ENCODE measurements around the gene VGF. TPM values are rescaled to one million over a fixed set of nuclear protein-coding genes. Genes with fewer than 3 reads are reported as not detected.
"Not testable (repeated sequence)": the region's sequence is repeated elsewhere in the genome, so short reads cannot be mapped to it uniquely, and the experiment has no call there.

Gene VGF
- total RNA-seq, 4 donors from 2014 or later: not detected

DNA sequence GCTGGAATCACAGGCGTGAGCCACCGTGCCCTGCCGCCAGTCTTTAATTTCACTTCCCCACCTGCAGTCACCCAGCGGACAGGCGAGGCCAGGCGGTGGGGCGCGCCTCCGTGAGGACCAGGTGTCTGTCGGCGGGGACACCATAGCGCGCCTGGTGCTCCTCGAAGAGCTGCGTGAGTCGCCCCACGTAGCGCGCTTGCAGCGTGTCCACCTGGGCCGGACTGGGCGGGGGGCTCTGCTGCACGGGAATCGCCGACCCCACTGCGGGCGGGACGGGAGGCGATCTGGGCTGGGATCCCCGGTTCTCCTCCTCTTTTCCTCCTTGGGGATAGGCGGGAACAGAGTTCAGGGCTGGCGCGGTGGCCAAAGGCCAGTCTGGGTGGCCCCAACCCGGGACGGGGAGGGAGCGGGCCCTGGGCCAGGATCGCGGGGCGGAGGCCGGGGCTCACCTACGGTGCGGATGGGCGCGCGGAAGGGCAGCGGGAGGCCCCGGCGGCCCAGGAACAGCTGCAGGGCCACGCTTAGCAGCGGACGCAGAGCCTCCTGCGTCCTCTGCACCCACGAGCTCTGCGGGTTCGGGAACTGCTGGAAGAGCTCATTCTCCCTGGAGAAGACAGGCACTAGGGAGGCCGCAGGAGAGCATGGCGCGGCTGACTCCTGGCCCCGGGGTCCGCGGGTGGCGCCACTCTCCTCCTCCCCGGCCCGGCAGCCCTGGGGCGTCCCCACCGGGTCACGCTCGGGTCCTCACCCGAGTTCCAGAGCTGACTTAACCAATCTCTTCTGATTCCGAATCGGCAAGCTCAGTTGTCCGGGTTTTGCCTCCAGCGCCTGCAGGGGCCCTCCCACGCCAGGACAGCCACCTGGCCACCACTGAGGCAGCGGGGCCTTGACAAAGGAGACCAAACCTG lies 36.6 kb upstream of the VGF start:
- peak overlapping the region in 2 of 4 donors; percentile 22 to 48 for H3K4me3 ChIP-seq
- peaks cover 0 to 71% (median 16%) of the 10 kb centered on the region in 4 donors for H3K27me3 ChIP-seq
- peaks cover 0 to 7% (median 0%) of the 10 kb centered on the region in 3 donors for H3K36me3 ChIP-seq
- 0% methylated on average over 1 of the region's 75 CpGs for WGBS, 2 donors
- H3K4me1 ChIP-seq: peaks cover 6 to 14% (median 10%) of the 10 kb centered on the region in 3 donors
- DNase-seq: no peak
- no peaks in the 10 kb centered on the region for H3K9me3 ChIP-seq
- intact Hi-C loops (cut with DNase I): no loop called here
- H3K27ac ChIP-seq: no peak overlapping the region
- TF ChIP-seq, protein P1, sequence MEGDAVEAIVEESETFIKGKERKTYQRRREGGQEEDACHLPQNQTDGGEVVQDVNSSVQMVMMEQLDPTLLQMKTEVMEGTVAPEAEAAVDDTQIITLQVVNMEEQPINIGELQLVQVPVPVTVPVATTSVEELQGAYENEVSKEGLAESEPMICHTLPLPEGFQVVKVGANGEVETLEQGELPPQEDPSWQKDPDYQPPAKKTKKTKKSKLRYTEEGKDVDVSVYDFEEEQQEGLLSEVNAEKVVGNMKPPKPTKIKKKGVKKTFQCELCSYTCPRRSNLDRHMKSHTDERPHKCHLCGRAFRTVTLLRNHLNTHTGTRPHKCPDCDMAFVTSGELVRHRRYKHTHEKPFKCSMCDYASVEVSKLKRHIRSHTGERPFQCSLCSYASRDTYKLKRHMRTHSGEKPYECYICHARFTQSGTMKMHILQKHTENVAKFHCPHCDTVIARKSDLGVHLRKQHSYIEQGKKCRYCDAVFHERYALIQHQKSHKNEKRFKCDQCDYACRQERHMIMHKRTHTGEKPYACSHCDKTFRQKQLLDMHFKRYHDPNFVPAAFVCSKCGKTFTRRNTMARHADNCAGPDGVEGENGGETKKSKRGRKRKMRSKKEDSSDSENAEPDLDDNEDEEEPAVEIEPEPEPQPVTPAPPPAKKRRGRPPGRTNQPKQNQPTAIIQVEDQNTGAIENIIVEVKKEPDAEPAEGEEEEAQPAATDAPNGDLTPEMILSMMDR (IDR thresholded peaks at IDR 0.05): no peak
- TF ChIP-seq POLR2A (IDR thresholded peaks at IDR 0.05): no peak

DNA sequence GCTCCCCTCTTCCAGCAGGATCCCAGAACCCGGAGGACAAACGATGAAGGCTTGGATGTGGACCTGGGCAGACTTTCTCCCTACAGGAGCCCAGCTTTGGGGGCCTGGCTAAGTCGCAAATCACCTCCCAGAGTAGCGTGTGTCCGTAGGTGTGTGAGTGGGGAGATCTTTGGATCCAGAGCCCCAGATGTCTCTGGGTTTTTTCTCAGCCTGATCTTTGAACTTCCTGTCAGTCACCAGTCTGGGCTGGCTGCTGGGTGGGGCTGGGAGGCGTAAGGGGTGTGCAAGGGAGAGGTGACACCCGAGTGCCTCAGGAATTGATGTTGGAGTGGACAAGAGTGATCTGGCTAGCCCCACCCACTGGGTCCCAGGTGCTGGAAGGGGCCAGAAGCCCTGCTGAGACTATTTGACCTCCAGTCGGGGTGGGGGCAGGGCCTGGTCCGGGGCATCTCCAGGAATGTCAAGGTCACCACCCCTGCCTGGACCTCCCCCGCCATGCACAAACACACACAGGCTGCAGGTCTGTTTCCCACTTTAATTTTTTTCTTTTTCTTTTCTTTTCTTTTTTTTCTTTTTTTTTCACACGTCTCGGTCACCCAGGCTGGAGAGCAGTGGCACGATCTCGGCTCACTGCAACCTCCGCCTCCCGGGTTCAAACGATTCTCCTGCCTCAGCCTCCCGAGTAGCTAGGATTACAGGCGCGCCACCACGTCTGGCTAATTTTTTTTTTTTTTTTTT lies 35.7 kb upstream of the VGF start, which contains the start of gene MOGAT3:
Gene MOGAT3 (minus strand): TSS at position 175 of the 738 bp plus-strand sequence. CDS start 182 bp downstream, outside the sequence.
- no peak for DNase-seq
- H3K27ac ChIP-seq: no peak within 1 kb of the TSS

DNA sequence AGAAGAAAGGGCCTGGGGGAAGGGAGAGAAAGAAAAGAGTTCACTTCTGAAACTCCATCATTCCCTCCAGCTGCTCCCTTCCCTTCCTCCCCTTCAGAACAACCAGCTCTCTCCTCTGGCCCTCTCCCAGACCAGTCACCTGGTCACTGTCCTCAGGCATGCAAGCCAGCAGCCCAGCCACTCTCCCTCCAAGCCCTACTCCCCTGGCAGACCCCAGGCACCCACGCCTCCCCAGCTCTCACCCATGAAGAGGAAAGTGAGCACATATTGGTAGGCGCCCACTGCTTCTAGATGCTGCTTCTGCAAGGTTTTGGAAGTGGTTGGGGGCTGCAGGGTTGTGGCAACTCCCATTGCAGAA lies 35.1 kb upstream of the VGF start:
- Histone ChIP-seq H3K27ac (no peak overlapping the region), H3K9me3 (no peaks in the 10 kb centered on the region), H3K4me3 (no peak overlapping the region), H3K4me1 (peaks cover 6 to 14% (median 10%) of the 10 kb centered on the region in 3 donors), H3K27me3 (peaks cover 0 to 86% (median 18%) of the 10 kb centered on the region in 4 donors), H3K36me3 (no peaks in the 10 kb centered on the region)
- TF ChIP-seq, protein P1 (IDR thresholded peaks at IDR 0.05): no peak
- TF ChIP-seq POLR2A (IDR thresholded peaks at IDR 0.05): no peak
- WGBS, 2 donors: 78 to 94% methylated on average over 1 to 2 of the region's 2 CpGs
- no peak for DNase-seq
- intact Hi-C loops (cut with DNase I): no loop called here

More for the DNA sequence above, 35.7 kb upstream of the VGF start, which contains the start of gene MOGAT3:
- no peaks in the 10 kb centered on the region for H3K36me3 ChIP-seq
- H3K4me3 ChIP-seq: peak within 1 kb of the TSS in 2 of 4 donors; percentile 22 to 48
- WGBS, 2 donors: 33 to 48% methylated on average over 14 to 16 of the region's 21 CpGs
- peaks cover 0 to 80% (median 18%) of the 10 kb centered on the region in 4 donors for H3K27me3 ChIP-seq
- no peak for TF ChIP-seq POLR2A (IDR thresholded peaks at IDR 0.05)
- TF ChIP-seq, protein P1 (IDR thresholded peaks at IDR 0.05): no peak
- H3K9me3 ChIP-seq: no peaks in the 10 kb centered on the region
- peaks cover 6 to 14% (median 10%) of the 10 kb centered on the region in 3 donors for H3K4me1 ChIP-seq
- intact Hi-C loops (cut with DNase I): no loop called here

DNA sequence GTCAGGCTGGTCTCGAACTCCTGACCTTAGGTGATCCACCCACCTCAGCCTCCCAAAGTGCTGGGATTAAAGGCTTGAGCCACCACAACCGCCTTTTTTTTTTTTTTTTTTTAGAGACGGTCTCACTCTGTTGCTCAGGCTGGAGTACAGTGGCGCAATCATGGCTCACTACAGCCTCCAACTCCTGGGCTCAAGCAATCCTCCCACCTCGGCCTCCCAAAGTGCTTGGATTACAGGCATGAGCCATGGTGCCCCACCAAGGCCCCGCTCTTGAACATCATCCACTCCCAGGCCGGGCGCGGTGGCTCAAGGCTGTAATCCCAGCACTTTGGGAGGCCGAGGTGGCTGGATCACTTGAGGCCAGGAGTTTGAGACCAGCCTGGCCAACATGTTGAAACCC lies 34.2 kb upstream of the VGF start:
- H3K27ac ChIP-seq; DNase-seq; H3K36me3 ChIP-seq; H3K4me3 ChIP-seq; intact Hi-C loops (cut with DNase I); H3K9me3 ChIP-seq: not testable (repeated sequence)
- peaks cover 6 to 14% (median 10%) of the 10 kb centered on the region in 3 donors for H3K4me1 ChIP-seq
- peaks cover 0 to 87% (median 18%) of the 10 kb centered on the region in 4 donors for H3K27me3 ChIP-seq
- WGBS, 2 donors: 86 to 87% methylated on average over 6 to 7 of the region's 10 CpGs

DNA sequence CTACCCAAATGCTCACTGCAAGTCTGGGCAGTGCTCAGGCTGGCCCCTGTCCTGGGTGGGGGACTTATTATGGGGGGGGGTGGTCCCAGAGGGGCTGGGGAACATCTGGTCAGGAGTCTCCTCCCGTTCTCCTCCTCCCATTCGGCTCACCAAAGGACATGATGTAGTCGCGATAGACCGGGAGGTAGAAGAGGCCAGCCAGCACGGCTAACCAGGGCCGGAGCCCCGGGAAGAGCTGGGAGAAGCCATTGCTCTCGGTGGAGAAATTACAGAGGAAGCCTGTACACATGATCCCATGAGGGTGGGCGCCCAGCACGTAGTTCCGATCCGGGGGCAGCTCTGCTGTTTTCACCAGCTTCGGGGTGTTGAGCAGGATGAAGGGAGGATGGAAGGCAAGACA lies 33.1 kb upstream of the VGF start:
- TF ChIP-seq, protein P1 (IDR thresholded peaks at IDR 0.05): no peak
- TF ChIP-seq POLR2A (IDR thresholded peaks at IDR 0.05): no peak

More for the DNA sequence above, 33.1 kb upstream of the VGF start:
- Histone ChIP-seq H3K9me3 (no peaks in the 10 kb centered on the region), H3K4me1 (peaks cover 6 to 14% (median 10%) of the 10 kb centered on the region in 3 donors), H3K36me3 (no peaks in the 10 kb centered on the region), H3K4me3 (no peak overlapping the region), H3K27ac (no peak overlapping the region), H3K27me3 (peaks cover 0 to 77% (median 18%) of the 10 kb centered on the region in 4 donors)
- intact Hi-C loops (cut with DNase I): no loop called here
- DNase-seq: no peak
- WGBS, 2 donors: 78 to 79% methylated on average over 14 of the region's 14 CpGs
